Endothelial cell of umbilical vein (primary cell): ENCODE measurements around the gene RBM15B. TPM values are rescaled to one million over a fixed set of nuclear protein-coding genes. Genes with fewer than 3 reads are reported as not detected.

Experiments used
- BruUV-seq: library from RNA; stranded (reverse); fragments of 400-500 nt; replicated peaks from 2 replicates; lab custom pipeline; 2021; lab: Mats Ljungman, UMichigan
- CTCF ChIA-PET: fragments of 300-600, 350-600 bp; sonication (Branson Sonifier 250); formaldehyde crosslinking; loops from one replicate; lab custom pipeline; 2021; ENCODE audit warnings: antibody characterized with exemption, inconsistent platforms; lab: Charles Lee
- POLR2A ChIA-PET: fragments of 300-600, 350-600 bp; sonication (Branson Sonifier 250); formaldehyde crosslinking; loops from one replicate; lab custom pipeline; 2021; ENCODE audit warnings: antibody characterized with exemption, inconsistent platforms; lab: Charles Lee
- DNase-seq: peaks from one replicate; pipeline ENCODE4 v3.0.0-alpha.2; 2011; ENCODE audit warnings: low read depth, low spot score
- FAIRE-seq: peaks from 2 replicates; lab custom pipeline; 2011; peaks lifted over from hg19 to GRCh38; lab: Jason Lieb, UNC
- H2AFZ ChIP-seq: 2 replicates; pipeline ENCODE4 v1.6.0; 2012; ENCODE audit warnings: low read depth, low read length, control low read depth, inconsistent platforms
- H3K27ac ChIP-seq: 2 replicates; pipeline ENCODE4 v1.5.1; 2011; ENCODE audit warnings: low read depth, mild to moderate bottlenecking, control low read depth, low read length, moderate library complexity; ENCODE audit not compliant: insufficient read depth
- H3K27me3 ChIP-seq, 2 experiments: 2 replicates each; pipeline versions ENCODE4 v1.6.0 to v1.6.1; 2011; ENCODE audit warnings: low read length in 2 of 2, mixed read lengths in 1 of 2; ENCODE audit not compliant: control insufficient read depth in 2 of 2, insufficient read depth in 2 of 2
- H3K36me3 ChIP-seq, 2 experiments: 2 replicates in 1 of 2; 3 replicates in 1 of 2; pipeline ENCODE4 v1.5.1; 2011; ENCODE audit warnings: low read length in 2 of 2, mild to moderate bottlenecking in 1 of 2, moderate library complexity in 1 of 2; ENCODE audit not compliant: control insufficient read depth in 2 of 2, insufficient read depth in 2 of 2; ENCODE audit errors: extremely low read depth in 1 of 2
- H3K4me1 ChIP-seq: 3 replicates; pipeline ENCODE4 v1.5.1; 2011; ENCODE audit warnings: mild to moderate bottlenecking, low read length; ENCODE audit not compliant: control insufficient read depth, insufficient read depth; ENCODE audit errors: extremely low read depth
- H3K4me2 ChIP-seq: 2 replicates; pipeline ENCODE4 v1.6.1; 2011; ENCODE audit warnings: low read length, control low read depth, mixed read lengths; ENCODE audit not compliant: insufficient read depth
- H3K4me3 ChIP-seq, 3 experiments: fragments of 200-600 bp in 1 of 3; sonication (generic), shearing (Covaris generic) in 1 of 3; replicated peaks in 1 of 3; 2 replicates each; pipeline ENCODE4 v1.5.1; 2011 to 2016; ENCODE audit warnings: control low read depth in 3 of 3, low read length in 3 of 3, mild to moderate bottlenecking in 2 of 3, inconsistent platforms in 1 of 3, low read depth in 1 of 3, moderate library complexity in 1 of 3; ENCODE audit not compliant: insufficient read depth in 1 of 3
- H3K79me2 ChIP-seq: 2 replicates; pipeline ENCODE4 v1.6.0; 2012; ENCODE audit warnings: low read length, inconsistent platforms; ENCODE audit not compliant: control insufficient read depth, insufficient read depth
- H3K9ac ChIP-seq: replicated peaks from 2 replicates; pipeline ENCODE3; 2011; ENCODE audit warnings: low read length, control low read depth; ENCODE audit not compliant: insufficient read depth; ENCODE audit errors: extremely low read depth
- H3K9me1 ChIP-seq: replicated peaks from 3 replicates; pipeline ENCODE4 v1.6.0; 2011; ENCODE audit warnings: mild to moderate bottlenecking, low read length; ENCODE audit not compliant: control insufficient read depth, insufficient read depth; ENCODE audit errors: extremely low read depth
- H3K9me3 ChIP-seq: replicated peaks from 2 replicates; pipeline ENCODE4 v1.5.1; 2012; ENCODE audit warnings: low read length, inconsistent platforms; ENCODE audit not compliant: control insufficient read depth, insufficient read depth
- H4K20me1 ChIP-seq: replicated peaks from 2 replicates; pipeline ENCODE3; 2011; ENCODE audit warnings: mild to moderate bottlenecking, low read length; ENCODE audit not compliant: control insufficient read depth, insufficient read depth; ENCODE audit errors: extremely low read depth
- CTCF ChIP-seq, 2 donors: IDR thresholded peaks; 1 replicate in 1 of 2; 2 replicates in 1 of 2; pipeline ENCODE4 v1.5.1; 2011; ENCODE audit warnings: low read length in 2 of 2, mild to moderate bottlenecking in 2 of 2, moderate library complexity in 2 of 2, control low read depth in 1 of 2, inconsistent platforms in 1 of 2, low read depth in 1 of 2; ENCODE audit not compliant: insufficient read depth in 1 of 2; ENCODE audit errors: extremely low read depth in 1 of 2
- EZH2 ChIP-seq: IDR thresholded peaks from 2 replicates; pipeline ENCODE4 v1.6.1; 2012; ENCODE audit warnings: borderline replicate concordance, low read depth, mild to moderate bottlenecking, moderate library complexity, low read length, inconsistent platforms; ENCODE audit not compliant: severe bottlenecking
- FOS ChIP-seq: IDR thresholded peaks from 2 replicates; pipeline ENCODE4 v1.6.1; 2011; ENCODE audit warnings: mild to moderate bottlenecking, low read length, moderate library complexity, borderline replicate concordance; ENCODE audit not compliant: insufficient read depth
- GATA2 ChIP-seq: IDR thresholded peaks from 2 replicates; pipeline ENCODE4 v1.7.0; 2011; ENCODE audit warnings: low read depth, mild to moderate bottlenecking, moderate library complexity, mixed read lengths, low read length; ENCODE audit not compliant: insufficient read length, insufficient read depth
- JUN ChIP-seq: IDR thresholded peaks from 2 replicates; pipeline ENCODE4 v1.6.1; 2011; ENCODE audit warnings: borderline replicate concordance, low read depth; ENCODE audit not compliant: insufficient read length, insufficient read depth
- MAX ChIP-seq: IDR thresholded peaks from 2 replicates; pipeline ENCODE4 v1.6.1; 2011; ENCODE audit not compliant: insufficient read depth, insufficient read length
- MYC ChIP-seq: IDR thresholded peaks from one replicate; pipeline ENCODE4 v1.6.1; 2011; ENCODE audit warnings: mild to moderate bottlenecking, low read depth, low read length
- POLR2A ChIP-seq: IDR thresholded peaks from 2 replicates; pipeline ENCODE4 v1.6.1; 2012; ENCODE audit warnings: low read depth, mild to moderate bottlenecking, control low read depth, low read length
- POLR2AphosphoS5 ChIP-seq: IDR thresholded peaks from 2 replicates; pipeline ENCODE4 v1.6.1; 2012; ENCODE audit warnings: low read depth, mild to moderate bottlenecking, control low read depth, low read length, moderate library complexity; ENCODE audit not compliant: insufficient read depth
- dilution Hi-C: fragments of 300-500 bp; cut with MboI; formaldehyde crosslinking; loops from one replicate; pipeline ENCODE4 v1.15.0; 2019; ENCODE audit warnings: low sequenced_read_pairs; ENCODE audit not compliant: extremely low pct_ligation_motif_present
- intact Hi-C: fragments of 100-400 bp; cut with micrococcal nuclease; formaldehyde crosslinking; loops from one replicate; pipeline ENCODE4 v1.10.0; 2022
- polyA plus RNA-seq, 4 experiments: library from polyadenylated mRNA; depleted of rRNA in 3 of 4; stranded (reverse) in 3 of 4; unstranded in 1 of 4; fragments of >200 nt; gene quantifications; 2 replicates each; pipeline versions ENCODE4 v1.2.1 to v1.2.3, GENCODE V29; 2011 to 2012; ENCODE audit warnings: missing spikeins in 1 of 4
- total RNA-seq: library from RNA; stranded (reverse); gene quantifications from 2 replicates; pipeline ENCODE4 v1.2.3, GENCODE V29; 2021

Gene RBM15B
- total and polyA plus RNA-seq, 2 donors (not counting 3 experiments of a cell fraction or from before 2014, with no cell fraction given) = 19.9 to 39.1 TPM

- Histone ChIP-seq H3K27ac (no peak overlapping the region), H3K79me2 (no peaks in the 10 kb centered on the region), H3K4me3 (no peak overlapping the region), H3K4me1 (no peaks in the 10 kb centered on the region), H3K36me3 (no peaks in the 10 kb centered on the region), H3K9me1 (no peaks in the 10 kb centered on the region), H3K9ac (no peak overlapping the region), H4K20me1 (no peaks in the 10 kb centered on the region), H3K27me3 (no peaks in the 10 kb centered on the region), H2AFZ (no peak overlapping the region), H3K9me3 (no peaks in the 10 kb centered on the region), H3K4me2 (no peak overlapping the region)
- TF ChIP-seq MAX (no peak), GATA2 (no peak), JUN (no peak), POLR2AphosphoS5 (no peak), CTCF (IDR thresholded peaks at IDR 0.05; ENCODE audit: extremely low read depth in 1 of 2, insufficient read depth in 1 of 2, low read depth in 1 of 2, low read length in 2 of 2) (no peak), FOS (no peak), POLR2A (no peak), EZH2 (no peak), MYC (no peak)
- no TSS peak for BruUV-seq
- CTCF ChIA-PET = interaction anchor here (1.2 to 1.7 kb wide), 4 partner anchors 10 to 259 kb away, joined by 4 to 8 read pairs (median 4); no protein-coding TSS in a partner anchor
- POLR2A ChIA-PET = no interaction called here
- dilution Hi-C loops = no loop called here
- DNase-seq = no peak
- intact Hi-C loops = no loop called here
- FAIRE-seq = no peak
Measured at GRCh38 chr3:51358981-51359380, 32.1 kb upstream of the RBM15B start.
